LNCAP (cell line): ENCODE results near the gene FAM200C.

ENCODE experiments used
- TF ChIP-seq, protein P1 (sequence below): fragments of 450-650 bp; IDR thresholded peaks from 2 replicates; pipeline ENCODE4 v1.5.1; 2017; ENCODE audit warnings: mild to moderate bottlenecking

FAM200C gene

DNA sequence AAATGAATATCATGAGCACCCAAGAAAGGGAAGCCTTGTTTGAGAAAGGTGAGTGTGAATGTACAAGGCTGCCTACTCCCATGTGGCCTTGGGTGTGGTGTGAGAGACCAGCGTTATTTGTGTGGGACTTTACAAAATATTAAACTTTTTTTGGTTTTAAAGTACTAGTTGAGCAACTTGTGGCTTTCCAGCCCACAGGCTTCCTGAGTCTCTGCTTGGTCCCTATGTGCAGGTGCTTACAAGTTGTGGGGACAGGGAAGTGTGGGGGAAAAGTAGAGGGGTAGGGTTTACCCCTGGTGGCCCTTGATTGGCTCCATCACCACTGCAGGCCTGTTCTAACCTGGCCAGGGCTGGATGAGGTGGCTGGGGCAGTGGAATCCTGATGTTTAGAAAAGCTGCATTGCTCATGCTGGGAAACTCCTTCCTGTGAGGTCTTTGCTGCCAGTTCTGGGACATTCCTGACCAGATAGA, 41.5 kb upstream of the FAM200C start:
- TF ChIP-seq, protein P1, sequence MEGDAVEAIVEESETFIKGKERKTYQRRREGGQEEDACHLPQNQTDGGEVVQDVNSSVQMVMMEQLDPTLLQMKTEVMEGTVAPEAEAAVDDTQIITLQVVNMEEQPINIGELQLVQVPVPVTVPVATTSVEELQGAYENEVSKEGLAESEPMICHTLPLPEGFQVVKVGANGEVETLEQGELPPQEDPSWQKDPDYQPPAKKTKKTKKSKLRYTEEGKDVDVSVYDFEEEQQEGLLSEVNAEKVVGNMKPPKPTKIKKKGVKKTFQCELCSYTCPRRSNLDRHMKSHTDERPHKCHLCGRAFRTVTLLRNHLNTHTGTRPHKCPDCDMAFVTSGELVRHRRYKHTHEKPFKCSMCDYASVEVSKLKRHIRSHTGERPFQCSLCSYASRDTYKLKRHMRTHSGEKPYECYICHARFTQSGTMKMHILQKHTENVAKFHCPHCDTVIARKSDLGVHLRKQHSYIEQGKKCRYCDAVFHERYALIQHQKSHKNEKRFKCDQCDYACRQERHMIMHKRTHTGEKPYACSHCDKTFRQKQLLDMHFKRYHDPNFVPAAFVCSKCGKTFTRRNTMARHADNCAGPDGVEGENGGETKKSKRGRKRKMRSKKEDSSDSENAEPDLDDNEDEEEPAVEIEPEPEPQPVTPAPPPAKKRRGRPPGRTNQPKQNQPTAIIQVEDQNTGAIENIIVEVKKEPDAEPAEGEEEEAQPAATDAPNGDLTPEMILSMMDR, result no peak

DNA sequence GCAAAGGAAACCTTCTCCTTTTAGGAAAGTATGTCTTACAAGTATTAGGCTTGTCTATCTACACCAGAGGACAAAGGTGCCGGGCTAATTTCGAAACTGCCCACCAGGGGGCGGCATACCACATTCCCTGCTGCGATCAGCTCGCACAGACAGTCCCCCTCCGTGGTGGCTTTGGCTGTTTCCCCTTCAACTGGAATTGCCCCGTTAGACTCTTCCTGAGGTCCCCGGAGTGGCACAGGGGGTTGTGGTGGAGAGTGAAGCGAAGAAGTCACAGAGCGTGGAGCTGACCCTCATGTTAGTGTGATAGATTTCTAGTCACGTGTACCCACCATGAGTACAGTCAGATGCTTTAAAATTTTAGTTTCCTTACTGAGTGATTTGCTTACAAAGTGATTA, 39.3 kb upstream of the FAM200C start:
- TF ChIP-seq, protein P1, result peak; percentile 91

DNA sequence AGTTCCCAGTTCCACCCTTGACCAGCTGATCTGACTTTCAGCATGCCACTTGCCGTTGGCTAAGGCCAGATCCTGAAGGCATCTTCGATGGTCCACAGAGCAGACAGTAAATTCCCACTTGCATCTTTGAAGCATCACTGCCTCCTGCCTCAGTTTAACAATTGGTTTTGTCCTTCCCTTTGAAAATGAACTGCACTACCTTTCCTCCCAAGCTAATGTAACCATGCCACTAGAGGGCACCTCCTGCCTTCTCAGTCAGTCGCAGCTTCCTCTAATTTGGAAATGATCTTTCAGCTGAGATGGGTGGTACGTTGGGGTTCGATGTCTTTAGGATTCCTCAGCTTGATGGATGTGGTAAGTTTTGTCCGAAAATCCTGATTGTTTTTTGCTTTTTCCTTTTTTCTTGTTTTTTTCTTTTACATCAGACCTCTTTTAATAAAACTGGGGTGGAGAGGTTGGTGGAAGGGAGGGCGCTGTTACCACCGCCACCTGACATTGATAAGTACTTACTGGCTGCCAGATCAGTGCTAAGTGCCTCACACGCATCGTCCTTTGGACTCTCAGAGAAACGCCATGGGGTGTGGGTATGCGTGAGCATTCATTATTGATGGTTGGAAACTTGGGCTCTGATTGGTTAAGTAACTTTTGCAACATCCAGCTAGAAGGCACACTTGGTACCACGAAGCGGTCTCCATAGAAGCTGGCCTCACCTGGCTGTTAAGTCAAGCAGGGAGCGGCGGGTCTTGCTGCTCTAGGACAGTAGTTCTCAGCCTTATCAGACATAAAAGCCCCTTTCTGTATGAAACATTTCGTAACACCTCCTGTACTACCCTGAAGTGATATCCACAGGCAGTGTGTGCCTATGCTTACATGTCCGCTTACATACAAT, 38.7 kb upstream of the FAM200C start:
- TF ChIP-seq, protein P1, result peak; percentile 89

DNA sequence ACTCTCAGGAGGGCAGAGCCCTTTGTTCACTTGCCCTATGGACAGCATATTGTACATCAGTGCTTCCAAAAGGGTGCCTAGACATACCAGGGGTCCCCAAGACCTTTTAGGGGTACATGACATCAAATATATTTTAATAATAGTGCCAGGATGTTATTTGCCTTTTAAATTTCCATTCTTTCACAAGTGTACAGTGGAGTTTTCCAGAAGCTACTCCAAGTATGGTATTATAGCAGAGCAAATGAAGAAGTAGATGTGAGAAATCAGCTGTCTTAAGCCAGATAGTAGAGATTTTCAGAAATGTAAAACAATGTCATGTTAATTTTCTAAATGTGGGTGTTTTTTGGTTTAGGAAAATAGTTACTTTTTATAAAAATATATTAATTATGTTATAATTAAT, 37.4 kb upstream of the FAM200C start:
- TF ChIP-seq, protein P1, result no peak

DNA sequence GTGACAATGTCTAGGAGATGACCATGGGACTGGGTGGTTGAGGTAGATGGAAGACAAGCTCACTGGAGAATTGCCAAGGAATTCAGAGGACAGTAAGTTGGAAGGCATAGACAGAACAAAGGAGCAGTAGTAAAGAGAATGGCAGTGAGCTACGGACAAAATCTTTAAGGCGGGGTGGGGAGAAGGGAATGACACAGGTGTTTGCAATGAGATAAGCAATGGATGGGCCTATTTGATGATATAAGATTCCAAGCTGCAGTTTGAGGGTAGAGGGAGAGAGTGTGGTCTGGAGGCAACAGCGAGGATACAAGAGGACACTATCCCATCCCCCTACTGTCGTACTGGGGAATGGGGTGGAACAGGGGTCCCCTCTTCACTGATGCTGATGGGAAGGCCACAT, 36.2 kb upstream of the FAM200C start:
- TF ChIP-seq, protein P1, result no peak

DNA sequence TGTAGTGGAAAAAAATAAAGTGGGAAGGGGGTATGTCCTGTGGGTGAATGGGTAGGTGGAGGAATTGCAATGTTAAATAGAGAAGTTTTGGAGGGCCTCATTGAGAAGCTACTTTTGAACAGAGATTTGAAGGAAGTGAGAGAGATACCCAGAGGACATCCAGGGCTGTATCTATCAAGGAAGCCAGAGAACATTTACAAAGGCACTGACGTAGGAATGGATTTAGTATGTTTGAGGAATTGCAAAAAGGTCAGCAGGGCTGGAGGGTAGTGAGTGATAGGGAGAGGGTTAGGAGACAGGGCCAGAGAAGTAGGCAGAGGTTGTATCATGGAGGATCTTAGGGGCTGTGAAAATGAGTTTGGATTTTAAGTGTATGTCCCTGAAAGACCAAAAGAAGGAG, 35.7 kb upstream of the FAM200C start:
- TF ChIP-seq, protein P1, result no peak

DNA sequence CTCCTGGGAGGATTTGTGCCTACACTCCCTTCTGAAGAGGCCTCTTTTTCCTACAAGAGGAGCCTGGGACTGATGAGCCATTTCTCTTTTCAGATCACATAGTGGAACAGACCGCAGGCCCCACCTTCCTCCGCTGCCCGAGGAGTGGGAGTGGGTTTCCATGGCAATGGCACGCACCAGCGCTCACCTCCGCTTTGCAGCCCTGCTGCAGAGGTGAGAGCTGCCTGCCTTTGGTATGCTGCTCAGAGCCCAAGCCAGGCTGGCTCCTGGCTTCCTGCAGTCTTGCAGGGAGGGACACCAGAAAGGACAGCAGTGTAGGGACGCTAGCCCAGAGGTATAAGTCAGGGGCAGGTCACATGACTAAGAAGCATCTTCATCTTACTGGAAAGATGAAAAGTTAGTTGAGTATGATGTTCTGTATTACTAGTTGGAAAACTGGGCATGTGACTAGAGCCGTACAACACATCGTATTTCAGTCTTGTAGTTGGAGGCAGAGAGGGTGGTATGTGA, 34.2 kb upstream of the FAM200C start:
- TF ChIP-seq, protein P1, result no peak
